Nasal cavity respiratory epithelium epithelial cell of viscerocranial mucosa (primary cell): ENCODE results near the gene GMDS. TPM values are rescaled to one million over a fixed set of nuclear protein-coding genes. Genes with fewer than 3 reads are reported as not detected.

ENCODE experiments used
- total RNA-seq: library from RNA; depleted of rRNA; stranded (reverse); fragments of >200 nt; gene quantifications from 2 replicates; pipeline ENCODE4 v1.2.3, GENCODE V29; 2014

Gene GMDS
- 8.5 and 21.0 TPM in 2 replicates for total RNA-seq

DNA sequence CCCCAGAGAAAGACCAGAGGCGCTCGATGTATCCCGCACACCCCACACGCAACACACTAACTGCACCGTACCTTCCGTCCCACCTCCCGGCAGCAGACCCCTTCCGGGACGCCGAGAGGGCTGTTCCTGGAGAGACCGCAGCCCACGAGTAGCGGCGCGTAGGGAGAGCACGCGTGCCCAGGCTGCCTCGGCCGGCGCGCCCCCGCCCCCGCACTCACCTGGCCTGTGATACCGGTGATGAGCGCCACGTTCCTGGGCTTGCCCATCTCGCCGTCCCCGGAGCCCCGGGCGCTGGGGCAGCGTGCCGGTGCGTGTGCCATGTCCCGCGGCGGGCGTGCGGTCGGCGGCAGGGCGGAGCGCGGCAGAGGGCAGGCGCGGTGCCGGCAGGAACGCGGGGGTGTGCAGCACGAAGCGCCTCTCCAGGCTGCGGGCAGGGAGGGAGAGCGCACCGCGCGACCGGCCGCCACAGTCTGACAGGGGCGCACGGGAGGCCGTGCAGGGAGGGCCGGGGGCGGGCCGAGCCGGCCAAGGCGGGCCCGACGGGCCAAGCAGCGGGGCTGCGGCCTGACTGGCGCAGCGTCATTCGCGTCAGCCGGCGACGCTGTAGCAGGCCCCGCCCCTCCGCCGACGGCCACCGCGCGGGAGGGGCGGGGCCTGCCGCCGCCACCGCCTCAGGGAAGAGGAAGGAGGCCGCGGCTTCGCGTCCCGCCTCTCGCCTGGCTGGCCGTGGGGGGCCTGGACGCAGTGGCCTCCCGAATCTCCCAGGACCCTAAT, at the start of gene GMDS:
TSS of gene GMDS (minus strand) at position 503 of the 774 bp plus-strand sequence.

DNA sequence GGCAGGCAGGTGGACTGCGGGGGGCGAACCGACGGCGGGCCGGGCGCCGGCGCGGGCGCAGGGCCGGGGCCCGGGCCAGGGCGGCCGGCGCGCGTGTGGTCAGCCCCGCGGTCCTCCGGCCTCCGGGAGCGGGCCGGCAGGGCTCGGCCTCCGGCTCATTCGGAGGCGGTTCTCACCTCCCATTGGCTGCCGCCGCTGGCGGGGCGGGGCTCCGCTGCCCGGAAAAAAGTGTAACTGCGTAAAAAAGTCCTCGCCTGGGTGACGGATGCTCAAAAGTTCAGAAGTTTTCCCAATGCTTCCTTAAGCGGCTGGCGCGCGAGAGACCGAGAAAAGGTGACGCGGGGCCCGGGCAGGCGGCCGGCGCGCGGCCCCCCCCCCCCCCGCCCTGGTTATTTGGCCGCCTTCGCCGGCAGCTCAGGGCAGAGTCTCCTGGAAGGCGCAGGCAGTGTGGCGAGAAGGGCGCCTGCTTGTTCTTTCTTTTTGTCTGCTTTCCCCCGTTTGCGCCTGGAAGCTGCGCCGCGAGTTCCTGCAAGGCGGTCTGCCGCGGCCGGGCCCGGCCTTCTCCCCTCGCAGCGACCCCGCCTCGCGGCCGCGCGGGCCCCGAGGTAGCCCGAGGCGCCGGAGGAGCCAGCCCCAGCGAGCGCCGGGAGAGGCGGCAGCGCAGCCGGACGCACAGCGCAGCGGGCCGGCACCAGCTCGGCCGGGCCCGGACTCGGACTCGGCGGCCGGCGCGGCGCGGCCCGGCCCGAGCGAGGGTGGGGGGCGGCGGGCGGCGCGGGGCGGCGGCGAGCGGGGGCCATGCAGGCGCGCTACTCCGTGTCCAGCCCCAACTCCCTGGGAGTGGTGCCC, 635.5 kb downstream of the GMDS start, which contains the start of gene FOXC1:
TSS of gene FOXC1 (plus strand) at position 268 of the 849 bp plus-strand sequence. CDS start at position 799, 531 bp downstream.

